Neural progenitor cell (in vitro differentiated cells): ENCODE measurements around the gene CARS2. TPM values are rescaled to one million over a fixed set of nuclear protein-coding genes. Genes with fewer than 3 reads are reported as not detected.
"Not testable (repeated sequence)": the region's sequence is repeated elsewhere in the genome, so short reads cannot be mapped to it uniquely, and the experiment has no call there.

Source experiments
- DNase-seq: peaks from one replicate; pipeline ENCODE4 v3.0.0-alpha.2; 2016; ENCODE audit warnings: low spot score
- H2AFZ ChIP-seq: fragments of 200-600 bp; sonication (generic); replicated peaks from 2 replicates; pipeline ENCODE4 v1.6.1; 2016; ENCODE audit warnings: antibody characterized with exemption
- H3F3A ChIP-seq: fragments of 200-600 bp; sonication (generic); 2 replicates; pipeline ENCODE4 v1.6.1; 2016; ENCODE audit warnings: antibody characterized with exemption, low read depth
- H3K27ac ChIP-seq: fragments of 200-600 bp; sonication (generic); 2 replicates; pipeline ENCODE4 v1.5.1; 2016; ENCODE audit warnings: mild to moderate bottlenecking
- H3K27me3 ChIP-seq: fragments of 200-600 bp; sonication (generic); 2 replicates; pipeline ENCODE4 v1.6.1; 2016; ENCODE audit warnings: mild to moderate bottlenecking, moderate library complexity
- H3K36me3 ChIP-seq: fragments of 200-600 bp; sonication (generic); 2 replicates; pipeline ENCODE4 v1.5.1; 2016
- H3K4me1 ChIP-seq: fragments of 200-600 bp; sonication (generic); 2 replicates; pipeline ENCODE4 v1.6.1; 2016; ENCODE audit warnings: mixed run types
- H3K4me2 ChIP-seq: fragments of 200-600 bp; sonication (generic); 2 replicates; pipeline ENCODE4 v1.6.1; 2016
- H3K4me3 ChIP-seq: fragments of 200-600 bp; sonication (generic); 2 replicates; pipeline ENCODE4 v1.5.1; 2016
- H3K79me2 ChIP-seq: fragments of 200-600 bp; sonication (generic); 2 replicates; pipeline ENCODE4 v1.6.1; 2016; ENCODE audit warnings: low read depth
- H3K9ac ChIP-seq: fragments of 200-600 bp; sonication (generic); 2 replicates; pipeline ENCODE4 v1.6.1; 2016
- H3K9me3 ChIP-seq: fragments of 200-600 bp; sonication (generic); 2 replicates; pipeline ENCODE4 v1.5.1; 2016; ENCODE audit warnings: low read depth
- H4K20me1 ChIP-seq: fragments of 200-600 bp; sonication (generic); 2 replicates; pipeline ENCODE4 v1.6.1; 2016; ENCODE audit warnings: low read depth
- H3K27ac Mint-ChIP-seq: 3 replicates; pipeline ENCODE4 v1.8.0; 2021; ENCODE audit warnings: mixed read lengths
- H3K27me3 Mint-ChIP-seq: 2 replicates; pipeline ENCODE4 v1.8.0; 2022; ENCODE audit warnings: low read depth, mild to moderate bottlenecking, inconsistent platforms, moderate library complexity, mixed read lengths; ENCODE audit not compliant: insufficient read depth
- H3K36me3 Mint-ChIP-seq: 3 replicates; pipeline ENCODE4 v1.8.0; 2021; ENCODE audit warnings: mixed read lengths
- H3K4me1 Mint-ChIP-seq: 3 replicates; pipeline ENCODE4 v1.8.0; 2021; ENCODE audit warnings: mixed read lengths
- H3K4me3 Mint-ChIP-seq: 3 replicates; pipeline ENCODE4 v1.8.0; 2021; ENCODE audit warnings: mild to moderate bottlenecking, moderate library complexity, mixed read lengths
- H3K9me3 Mint-ChIP-seq: 3 replicates; pipeline ENCODE4 v1.8.0; 2020; ENCODE audit warnings: mixed read lengths
- CTCF ChIP-seq: fragments of 200-600 bp; sonication (generic); IDR thresholded peaks from 2 replicates; pipeline ENCODE4 v1.5.1; 2017; ENCODE audit warnings: antibody characterized with exemption, mild to moderate bottlenecking
- EZH2 ChIP-seq: fragments of 200-600 bp; sonication (generic); IDR thresholded peaks from 2 replicates; pipeline ENCODE4 v1.6.1; 2017; ENCODE audit warnings: antibody characterized with exemption, mild to moderate bottlenecking, moderate library complexity
- EZH2phosphoT487 ChIP-seq: fragments of 200-600 bp; sonication (generic); IDR thresholded peaks from 2 replicates; pipeline ENCODE4 v1.6.1; 2017; ENCODE audit warnings: antibody characterized with exemption
- total RNA-seq: library from RNA; depleted of rRNA; stranded (reverse); fragments of >200 nt; gene quantifications from 2 replicates; pipeline ENCODE4 v1.2.3, GENCODE V29; 2015; ENCODE audit warnings: low replicate concordance

The CARS2 gene
- total RNA-seq, 1 donor from 2014 or later: 50.0 TPM

GRCh38 chr13:110702089-110702488, 3.8 kb downstream of the CARS2 start:
- no peak for TF ChIP-seq EZH2phosphoT487
- TF ChIP-seq CTCF: no peak
- TF ChIP-seq EZH2: no peak
- peaks cover 25% of the 10 kb centered on the region for H3K36me3 Mint-ChIP-seq
- no peak for DNase-seq
- Histone ChIP-seq H3K36me3 (peaks cover 5% of the 10 kb centered on the region), H3K4me2 (no peak overlapping the region), H3K4me3 (no peak overlapping the region), H3K9me3 (no peaks in the 10 kb centered on the region), H3K9ac (no peak overlapping the region), H3K27me3 (no peaks in the 10 kb centered on the region), H3K27ac (no peak overlapping the region), H3F3A (peaks cover 10% of the 10 kb centered on the region), H4K20me1 (peaks cover 3% of the 10 kb centered on the region), H3K79me2 (peaks cover 31% of the 10 kb centered on the region), H2AFZ (no peak overlapping the region), H3K4me1 (peaks cover 6% of the 10 kb centered on the region)
- no peak overlapping the region for H3K4me3 Mint-ChIP-seq
- no peak overlapping the region for H3K27ac Mint-ChIP-seq
- peaks cover 33% of the 10 kb centered on the region for H3K4me1 Mint-ChIP-seq
- peaks cover 12% of the 10 kb centered on the region for H3K27me3 Mint-ChIP-seq
- H3K9me3 Mint-ChIP-seq: no peaks in the 10 kb centered on the region

GRCh38 chr13:110701061-110701460, 4.9 kb downstream of the CARS2 start:
- H3K36me3 Mint-ChIP-seq: peaks cover 28% of the 10 kb centered on the region
- H3K4me3 Mint-ChIP-seq, H3K4me2 ChIP-seq, H3K27ac Mint-ChIP-seq, H3K4me1 ChIP-seq, H3K4me3 ChIP-seq, H3K36me3 ChIP-seq, H3K27me3 ChIP-seq, H3K9me3 Mint-ChIP-seq, DNase-seq, H3K9me3 ChIP-seq, H2AFZ ChIP-seq, H3K9ac ChIP-seq, H4K20me1 ChIP-seq, H3F3A ChIP-seq, H3K27ac ChIP-seq, H3K27me3 Mint-ChIP-seq: not testable (repeated sequence)
- H3K79me2 ChIP-seq: peaks cover 31% of the 10 kb centered on the region
- peaks cover 24% of the 10 kb centered on the region for H3K4me1 Mint-ChIP-seq

GRCh38 chr13:110700641-110701040, 5.3 kb downstream of the CARS2 start:
- peaks cover 30% of the 10 kb centered on the region for H3K79me2 ChIP-seq
- no peak for TF ChIP-seq CTCF
- no peak for TF ChIP-seq EZH2
- no peak for TF ChIP-seq EZH2phosphoT487
- peaks cover 4% of the 10 kb centered on the region for H3K27me3 Mint-ChIP-seq
- H3K4me2 ChIP-seq: no peak overlapping the region
- no peaks in the 10 kb centered on the region for H3F3A ChIP-seq
- no peak overlapping the region for H3K4me3 Mint-ChIP-seq
- DNase-seq: no peak
- no peak overlapping the region for H2AFZ ChIP-seq
- peaks cover 6% of the 10 kb centered on the region for H3K4me1 ChIP-seq
- H3K27ac Mint-ChIP-seq: no peak overlapping the region
- peaks cover 3% of the 10 kb centered on the region for H4K20me1 ChIP-seq
- no peak overlapping the region for H3K4me3 ChIP-seq
- H3K27me3 ChIP-seq: no peaks in the 10 kb centered on the region
- H3K27ac ChIP-seq: no peak overlapping the region
- H3K36me3 ChIP-seq: peaks cover 5% of the 10 kb centered on the region
- H3K9me3 ChIP-seq: no peaks in the 10 kb centered on the region
- peaks cover 24% of the 10 kb centered on the region for H3K4me1 Mint-ChIP-seq
- peaks cover 28% of the 10 kb centered on the region for H3K36me3 Mint-ChIP-seq
- H3K9me3 Mint-ChIP-seq: no peaks in the 10 kb centered on the region
- H3K9ac ChIP-seq: no peak overlapping the region

- H4K20me1 ChIP-seq: peaks cover 3% of the 10 kb centered on the region
- H2AFZ ChIP-seq: no peak overlapping the region
- peaks cover 4% of the 10 kb centered on the region for H3K4me1 ChIP-seq
- no peaks in the 10 kb centered on the region for H3K9me3 Mint-ChIP-seq
- peaks cover 28% of the 10 kb centered on the region for H3K36me3 Mint-ChIP-seq
- H3K36me3 ChIP-seq: peaks cover 5% of the 10 kb centered on the region
- no peak overlapping the region for H3K4me3 ChIP-seq
- no peak overlapping the region for H3K27ac ChIP-seq
- no peak for DNase-seq
- H3K27me3 Mint-ChIP-seq: peaks cover 4% of the 10 kb centered on the region
- no peaks in the 10 kb centered on the region for H3K9me3 ChIP-seq
- H3K4me1 Mint-ChIP-seq: peaks cover 20% of the 10 kb centered on the region
- no peak overlapping the region for H3K27ac Mint-ChIP-seq
- H3K9ac ChIP-seq: no peak overlapping the region
- H3F3A ChIP-seq: no peaks in the 10 kb centered on the region
- H3K79me2 ChIP-seq: peaks cover 25% of the 10 kb centered on the region
- TF ChIP-seq CTCF (no peak), EZH2phosphoT487 (no peak), EZH2 (no peak)
- no peak overlapping the region for H3K4me3 Mint-ChIP-seq
- H3K4me2 ChIP-seq: no peak overlapping the region
- H3K27me3 ChIP-seq: no peaks in the 10 kb centered on the region
These were observed 5.7 kb downstream of the CARS2 start for GRCh38 chr13:110700186-110700585.
